Stomach (tissue), 9 donors: ENCODE measurements around the gene ANKRD39. TPM values are rescaled to one million over a fixed set of nuclear protein-coding genes. Genes with fewer than 3 reads are reported as not detected.
"Not testable (repeated sequence)": the region's sequence is repeated elsewhere in the genome, so short reads cannot be mapped to it uniquely, and the experiment has no call there.

Experiments used
- DNase-seq, 2 donors: peaks; one replicate each; pipeline versions ENCODE4 v3.0.0 to v3.0.0-alpha.2; 2013 to 2019
- H3K27ac ChIP-seq, 5 donors: fragments of 200-600 bp in 4 of 5; sonication (generic) in 4 of 5; one replicate each; pipeline ENCODE4 v1.5.1; 2013 to 2019; ENCODE audit warnings: mild to moderate bottlenecking in 1 of 5, moderate library complexity in 1 of 5
- H3K27me3 ChIP-seq, 3 donors: fragments of 200-600 bp; sonication (generic); one replicate each; pipeline ENCODE4 v1.5.1; 2017 to 2019; ENCODE audit warnings: mixed run types in 1 of 3
- H3K36me3 ChIP-seq, 4 donors: fragments of 200-600 bp; sonication (generic); 1 replicate in 3 of 4; 2 replicates in 1 of 4; pipeline ENCODE4 v1.5.1; 2016 to 2019
- H3K4me1 ChIP-seq, 4 donors: fragments of 200-600 bp; sonication (generic); one replicate each; pipeline ENCODE4 v1.5.1; 2016 to 2019
- H3K4me3 ChIP-seq, 4 donors: fragments of 200-600 bp; sonication (generic) in 3 of 4; one replicate each; pipeline ENCODE4 v1.5.1; 2016 to 2019; ENCODE audit warnings: mild to moderate bottlenecking in 1 of 4
- H3K9me3 ChIP-seq, 4 donors: fragments of 200-600 bp; sonication (generic); one replicate each; pipeline ENCODE4 v1.5.1; 2016 to 2019
- EP300 ChIP-seq: sonication (generic); formaldehyde crosslinking; IDR thresholded peaks from one replicate; pipeline ENCODE4 v1.6.1; 2017; ENCODE audit warnings: antibody characterized with exemption
- POLR2A ChIP-seq, 4 donors: fragments of 450-650 bp; IDR thresholded peaks; one replicate each; pipeline ENCODE4 v1.6.1; 2016; ENCODE audit warnings: antibody characterized with exemption in 4 of 4, control low read depth in 2 of 4, mild to moderate bottlenecking in 1 of 4, moderate library complexity in 1 of 4
- POLR2AphosphoS5 ChIP-seq, 3 donors: sonication (generic); formaldehyde crosslinking; IDR thresholded peaks; one replicate each; pipeline ENCODE4 v1.6.1; 2016; ENCODE audit warnings: antibody characterized with exemption in 3 of 3
- whole genome bisulfite sequencing, 5 donors: extraction: QIAGEN DNeasy Blood & Tissue Kit in 3 of 5; methylation state at CpG; one replicate each; pipeline versions ENCODE4 v1.1.5 to v1.1.7; 2013 to 2018; 5-methylcytosine and 5-hydroxymethylcytosine counted together
- intact Hi-C: fragments of 100-400 bp; cut with DNase I; formaldehyde crosslinking; loops from one replicate; pipeline ENCODE4 v1.15.1; 2023; ENCODE audit warnings: low total_unique reads
- polyA plus RNA-seq, 3 donors: library from polyadenylated mRNA; stranded (reverse); fragments of 200-250 nt; gene quantifications; one replicate each; pipeline ENCODE4 v1.2.3, GENCODE V29; 2013
- total RNA-seq, 5 donors: library from RNA; depleted of rRNA; stranded (reverse); fragments of >200 nt; gene quantifications; one replicate each; pipeline versions ENCODE4 v1.1.0 to v1.2.3, GENCODE V29; 2014 to 2016
- TF ChIP-seq, protein P1 (sequence below), 7 experiments: fragments of 450-650 bp in 4 of 7; fragments of 200-600 bp in 3 of 7; sonication (generic) in 3 of 7; IDR thresholded peaks; one replicate each; pipeline ENCODE4 v1.5.1; 2016 to 2019; ENCODE audit warnings: antibody characterized with exemption in 7 of 7, control low read depth in 2 of 7, mild to moderate bottlenecking in 1 of 7
- donor health status: healthy with polysubstance abuse.
- donor health status: Bipolar disorder and iron deficiency.
- donor health status: healthy.

ANKRD39 gene
- total and polyA plus RNA-seq, 8 donors, result 2.8 to 32.1 (median 12.8) TPM

DNA sequence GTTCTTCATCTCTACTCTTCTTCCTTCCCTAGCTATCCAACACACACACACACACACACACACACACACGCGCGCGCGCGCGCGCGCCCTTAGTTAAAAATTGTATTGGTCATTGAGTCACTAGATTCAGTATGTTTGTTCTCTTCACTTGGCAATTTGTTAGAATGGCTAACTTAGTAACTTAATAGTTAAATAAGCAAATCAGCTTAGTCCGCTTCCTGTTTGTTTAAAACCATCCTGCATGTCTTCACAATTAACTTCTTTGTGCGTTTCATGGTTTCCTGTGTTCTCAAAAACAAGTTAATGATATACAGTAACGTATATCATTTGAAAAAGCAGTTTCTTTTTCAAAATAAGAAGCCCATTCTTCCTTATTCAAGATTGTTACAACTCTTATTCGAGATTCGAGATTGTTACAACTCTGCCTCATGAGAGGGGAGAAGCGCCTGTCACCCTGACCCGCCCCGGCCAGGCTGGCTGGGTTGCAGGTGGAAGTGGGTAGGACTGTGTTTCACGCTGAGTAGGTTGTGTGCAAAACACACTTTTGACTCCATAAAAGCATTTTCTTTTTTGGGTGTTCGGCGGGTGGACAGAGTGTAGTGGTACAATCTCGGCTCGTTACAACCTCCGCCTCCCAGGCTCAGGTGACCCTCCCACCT lies 51.2 kb downstream of the ANKRD39 start:
- no peak for TF ChIP-seq EP300
- no peak for TF ChIP-seq POLR2AphosphoS5 (IDR thresholded peaks at IDR 0.05)
- TF ChIP-seq, protein P1, sequence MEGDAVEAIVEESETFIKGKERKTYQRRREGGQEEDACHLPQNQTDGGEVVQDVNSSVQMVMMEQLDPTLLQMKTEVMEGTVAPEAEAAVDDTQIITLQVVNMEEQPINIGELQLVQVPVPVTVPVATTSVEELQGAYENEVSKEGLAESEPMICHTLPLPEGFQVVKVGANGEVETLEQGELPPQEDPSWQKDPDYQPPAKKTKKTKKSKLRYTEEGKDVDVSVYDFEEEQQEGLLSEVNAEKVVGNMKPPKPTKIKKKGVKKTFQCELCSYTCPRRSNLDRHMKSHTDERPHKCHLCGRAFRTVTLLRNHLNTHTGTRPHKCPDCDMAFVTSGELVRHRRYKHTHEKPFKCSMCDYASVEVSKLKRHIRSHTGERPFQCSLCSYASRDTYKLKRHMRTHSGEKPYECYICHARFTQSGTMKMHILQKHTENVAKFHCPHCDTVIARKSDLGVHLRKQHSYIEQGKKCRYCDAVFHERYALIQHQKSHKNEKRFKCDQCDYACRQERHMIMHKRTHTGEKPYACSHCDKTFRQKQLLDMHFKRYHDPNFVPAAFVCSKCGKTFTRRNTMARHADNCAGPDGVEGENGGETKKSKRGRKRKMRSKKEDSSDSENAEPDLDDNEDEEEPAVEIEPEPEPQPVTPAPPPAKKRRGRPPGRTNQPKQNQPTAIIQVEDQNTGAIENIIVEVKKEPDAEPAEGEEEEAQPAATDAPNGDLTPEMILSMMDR (IDR thresholded peaks at IDR 0.05), result no peak
- TF ChIP-seq POLR2A (IDR thresholded peaks at IDR 0.05), result no peak
- no peak for DNase-seq
- Histone ChIP-seq H3K9me3 (no peaks in the 10 kb centered on the region), H3K4me1 (no peaks in the 10 kb centered on the region), H3K36me3 (peaks cover 0 to 49% (median 43%) of the 10 kb centered on the region in 4 donors), H3K27me3 (no peaks in the 10 kb centered on the region), H3K27ac (peak overlapping the region in 4 of 5 donors; percentile 24 to 61 (median 38)), H3K4me3 (no peak overlapping the region)
- 78 to 88% (median 82%) methylated on average over 23 of the region's 23 CpGs for WGBS, 5 donors
- intact Hi-C loops, result no loop called here

DNA sequence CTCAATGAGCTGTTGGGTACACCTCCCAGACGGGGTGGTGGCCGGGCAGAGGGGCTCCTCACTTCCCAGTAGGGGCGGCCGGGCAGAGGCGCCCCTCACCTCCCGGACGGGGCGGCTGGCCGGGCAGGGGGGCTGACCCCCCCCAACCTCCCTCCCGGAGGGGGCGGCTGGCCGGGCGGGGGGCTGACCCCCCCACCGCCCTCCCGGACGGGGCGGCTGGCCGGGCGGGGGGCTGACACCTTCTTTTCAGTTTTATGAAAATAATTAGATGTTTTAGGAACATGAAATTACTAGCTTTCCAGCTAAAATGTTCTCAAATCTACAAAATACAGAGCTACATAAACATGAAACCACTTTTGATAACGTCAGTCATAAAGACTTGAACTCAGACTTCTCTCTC lies 51.9 kb downstream of the ANKRD39 start:
- H3K4me1 ChIP-seq, H3K9me3 ChIP-seq, DNase-seq, H3K27me3 ChIP-seq, H3K4me3 ChIP-seq, intact Hi-C loops, H3K27ac ChIP-seq: not testable (repeated sequence)
- H3K36me3 ChIP-seq, result peaks cover 0 to 50% (median 42%) of the 10 kb centered on the region in 4 donors
- WGBS, 5 donors, result 77 to 90% (median 83%) methylated on average over 11 to 16 of the region's 20 CpGs

DNA sequence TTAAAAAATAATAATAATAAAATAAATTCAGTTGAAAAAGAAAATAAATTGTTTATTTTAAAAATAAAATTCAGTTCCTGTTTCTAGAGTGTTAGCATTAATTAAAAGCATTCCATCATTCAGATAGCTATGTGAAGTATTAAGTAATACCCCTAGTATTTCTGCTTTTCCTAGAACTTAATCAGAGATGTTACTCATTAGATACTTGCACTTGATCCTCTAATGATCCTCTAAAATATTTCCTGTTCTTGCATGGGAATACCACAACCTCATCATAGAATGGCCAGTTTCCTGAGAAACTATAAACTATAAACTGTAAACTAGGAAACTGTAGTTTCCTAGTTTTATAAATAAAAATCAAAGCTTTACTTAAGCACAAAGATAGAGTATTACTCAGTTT lies 52.8 kb downstream of the ANKRD39 start:
- no peak for DNase-seq
- Histone ChIP-seq H3K36me3 (peaks cover 0 to 46% (median 38%) of the 10 kb centered on the region in 4 donors), H3K27ac (no peak overlapping the region), H3K27me3 (no peaks in the 10 kb centered on the region), H3K4me1 (peaks cover 0 to 9% (median 8%) of the 10 kb centered on the region in 4 donors), H3K4me3 (no peak overlapping the region), H3K9me3 (no peaks in the 10 kb centered on the region)
- TF ChIP-seq POLR2A (IDR thresholded peaks at IDR 0.05) (no peak), EP300 (no peak), POLR2AphosphoS5 (IDR thresholded peaks at IDR 0.05) (no peak)
- TF ChIP-seq, protein P1 (IDR thresholded peaks at IDR 0.05), result no peak
- intact Hi-C loops, result no loop called here

DNA sequence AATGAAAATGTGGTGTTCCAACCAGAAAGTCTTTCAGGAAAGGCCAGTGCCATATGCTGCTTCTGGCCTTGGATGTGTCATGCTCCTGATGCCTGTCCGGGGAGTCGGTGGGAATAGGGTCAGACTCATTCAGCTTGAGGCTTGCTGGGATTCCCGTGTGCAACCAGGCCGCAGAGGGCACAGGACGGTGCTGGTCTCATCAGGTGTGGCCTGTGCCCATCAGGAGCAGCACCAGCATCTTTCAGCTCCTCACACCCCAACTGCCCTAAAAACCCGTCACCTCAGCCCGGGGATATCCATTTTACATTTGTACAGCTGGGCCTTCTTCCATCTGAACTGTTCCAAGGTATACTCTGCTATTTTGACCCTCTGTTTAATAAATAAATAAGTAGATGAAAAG lies 55.1 kb downstream of the ANKRD39 start:
- H3K9me3 ChIP-seq, result no peaks in the 10 kb centered on the region

More for the DNA sequence above, 55.1 kb downstream of the ANKRD39 start:
- no peaks in the 10 kb centered on the region for H3K27me3 ChIP-seq
- WGBS, 5 donors, result 94 to 97% (median 94%) methylated on average over 7 of the region's 7 CpGs
- peaks cover 10 to 51% (median 44%) of the 10 kb centered on the region in 4 donors for H3K36me3 ChIP-seq
- DNase-seq, result no peak
- H3K27ac ChIP-seq, result no peak overlapping the region
- H3K4me3 ChIP-seq, result no peak overlapping the region
- TF ChIP-seq POLR2A (IDR thresholded peaks at IDR 0.05) (no peak), EP300 (no peak)
- TF ChIP-seq, protein P1 (IDR thresholded peaks at IDR 0.05), result no peak
- peaks cover 0 to 9% (median 8%) of the 10 kb centered on the region in 4 donors for H3K4me1 ChIP-seq
- intact Hi-C loops, result no loop called here
